GM21825 (cell line): Measurements from ENCODE around the gene MTERF4.

ENCODE experiments used
- ATAC-seq: cut with Tn5 transposase; IDR thresholded peaks from one replicate; pipeline ENCODE4 v1.9.1; 2021; ENCODE audit warnings: mild to moderate bottlenecking, moderate library complexity; ENCODE audit not compliant: unreplicated experiment

MTERF4 gene

DNA sequence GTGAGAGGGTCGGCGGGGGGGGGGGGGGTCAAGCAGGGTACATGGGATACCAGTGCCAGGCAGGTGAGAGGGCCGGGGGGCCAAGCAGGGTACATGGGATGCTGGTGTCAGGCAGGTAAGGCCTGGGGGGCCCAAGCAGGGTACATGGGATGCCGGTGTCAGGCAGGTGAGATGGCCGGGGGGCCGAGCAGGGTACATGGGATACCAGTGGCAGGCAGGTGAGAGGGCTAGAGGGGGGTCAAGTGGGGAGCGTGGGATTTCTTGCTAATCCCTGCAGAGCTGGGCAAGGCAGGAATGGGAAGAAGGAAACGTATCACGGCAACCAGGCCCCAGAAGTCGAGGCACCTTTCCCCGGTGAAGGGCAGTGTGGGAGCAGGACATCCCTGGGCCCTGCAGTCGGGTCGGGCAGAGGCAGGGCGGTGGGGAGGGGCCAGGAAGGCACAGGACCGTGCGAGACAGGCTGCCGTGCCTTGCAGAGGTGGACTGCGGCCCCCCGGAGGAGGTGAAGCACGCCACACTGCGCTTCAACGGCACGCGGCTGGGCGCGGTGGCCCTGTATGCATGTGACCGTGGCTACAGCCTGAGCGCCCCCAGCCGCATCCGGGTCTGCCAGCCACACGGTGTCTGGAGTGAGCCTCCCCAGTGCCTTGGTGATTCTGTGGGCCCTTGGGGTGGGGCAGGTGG, 49.3 kb downstream of the MTERF4 start:
- ATAC-seq: no peak

DNA sequence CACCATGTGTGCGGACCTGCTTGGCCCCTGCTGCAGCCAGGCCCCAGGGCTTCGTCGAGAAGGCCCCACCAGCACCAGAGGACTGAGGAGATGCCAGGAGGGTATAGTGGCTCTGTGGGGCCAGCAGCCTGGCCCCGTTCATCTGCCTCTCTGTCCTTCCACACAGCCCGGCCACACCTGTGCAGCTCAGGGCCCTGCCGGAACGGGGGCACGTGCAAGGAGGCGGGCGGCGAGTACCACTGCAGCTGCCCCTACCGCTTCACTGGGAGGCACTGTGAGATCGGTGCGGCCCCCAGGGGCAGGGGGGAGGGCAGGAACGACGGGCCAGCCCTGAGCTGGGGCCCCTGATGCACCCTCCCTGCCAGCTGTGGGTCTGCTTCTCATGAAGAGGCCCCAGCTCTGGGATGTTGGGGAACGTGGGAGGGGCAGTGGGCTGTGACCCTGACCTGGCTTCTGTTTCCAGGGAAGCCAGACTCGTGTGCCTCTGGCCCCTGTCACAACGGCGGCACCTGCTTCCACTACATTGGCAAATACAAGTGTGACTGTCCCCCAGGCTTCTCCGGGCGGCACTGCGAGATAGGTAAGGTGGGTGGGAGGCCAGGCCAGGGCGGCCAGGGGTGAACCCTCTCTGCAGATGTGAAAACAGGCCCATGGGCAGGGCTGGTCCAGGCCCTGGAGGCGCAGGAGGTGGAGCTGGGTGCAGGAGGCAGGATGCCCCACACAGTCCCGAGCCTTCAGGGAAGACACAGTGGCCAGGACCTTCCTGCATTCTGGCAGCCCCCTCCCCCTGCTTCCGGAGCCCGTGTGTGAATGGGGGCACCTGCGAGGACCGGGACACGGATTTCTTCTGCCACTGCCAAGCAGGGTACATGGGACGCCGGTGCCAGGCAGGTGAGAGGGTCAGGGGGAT, 50.3 kb downstream of the MTERF4 start:
- no peak for ATAC-seq

DNA sequence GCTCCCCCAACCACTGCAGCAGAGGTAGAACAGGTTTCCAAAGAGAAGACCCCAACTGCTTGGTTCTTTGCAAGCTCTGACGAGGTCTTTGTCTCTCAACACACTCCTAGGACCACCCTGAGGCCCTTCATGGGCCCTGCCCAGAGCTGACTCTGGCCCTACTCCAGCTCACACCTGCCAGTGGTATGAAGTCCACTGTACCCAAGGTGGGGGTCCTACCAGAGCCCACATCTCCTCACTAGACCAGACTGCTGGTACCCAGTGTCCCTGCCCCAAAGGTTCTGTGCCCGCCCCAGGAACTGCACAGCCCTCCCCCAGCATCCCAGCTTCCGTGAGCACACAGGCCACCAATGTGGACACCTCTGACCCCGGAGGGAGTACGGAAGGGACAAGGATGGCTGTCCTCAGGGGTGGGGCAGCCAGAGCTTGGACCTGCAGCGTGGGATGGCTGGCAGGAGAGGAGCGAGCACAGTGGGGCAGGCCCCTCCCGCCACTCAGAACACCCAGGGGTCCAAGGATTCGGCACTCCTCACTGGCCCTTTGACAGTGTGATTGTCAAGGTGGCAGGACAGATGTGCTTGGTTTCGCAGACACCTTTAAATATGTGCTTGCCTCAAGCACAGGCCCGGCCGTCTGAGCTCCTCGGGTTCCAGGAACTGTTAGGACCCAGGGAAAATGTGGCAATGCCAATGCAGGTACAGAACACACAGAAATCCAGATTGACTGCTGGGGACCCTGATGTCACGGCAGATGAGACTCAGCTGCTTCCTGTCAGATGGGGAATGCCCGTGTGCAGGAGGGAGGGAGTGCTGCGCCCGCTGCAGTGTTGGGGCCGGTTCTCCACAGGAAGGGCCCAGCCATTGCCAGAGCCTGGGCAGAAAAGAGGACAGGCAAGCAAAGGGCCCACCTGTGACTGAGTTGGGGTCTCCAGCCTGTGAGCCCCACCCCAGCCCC, 51.2 kb downstream of the MTERF4 start:
- no peak for ATAC-seq

DNA sequence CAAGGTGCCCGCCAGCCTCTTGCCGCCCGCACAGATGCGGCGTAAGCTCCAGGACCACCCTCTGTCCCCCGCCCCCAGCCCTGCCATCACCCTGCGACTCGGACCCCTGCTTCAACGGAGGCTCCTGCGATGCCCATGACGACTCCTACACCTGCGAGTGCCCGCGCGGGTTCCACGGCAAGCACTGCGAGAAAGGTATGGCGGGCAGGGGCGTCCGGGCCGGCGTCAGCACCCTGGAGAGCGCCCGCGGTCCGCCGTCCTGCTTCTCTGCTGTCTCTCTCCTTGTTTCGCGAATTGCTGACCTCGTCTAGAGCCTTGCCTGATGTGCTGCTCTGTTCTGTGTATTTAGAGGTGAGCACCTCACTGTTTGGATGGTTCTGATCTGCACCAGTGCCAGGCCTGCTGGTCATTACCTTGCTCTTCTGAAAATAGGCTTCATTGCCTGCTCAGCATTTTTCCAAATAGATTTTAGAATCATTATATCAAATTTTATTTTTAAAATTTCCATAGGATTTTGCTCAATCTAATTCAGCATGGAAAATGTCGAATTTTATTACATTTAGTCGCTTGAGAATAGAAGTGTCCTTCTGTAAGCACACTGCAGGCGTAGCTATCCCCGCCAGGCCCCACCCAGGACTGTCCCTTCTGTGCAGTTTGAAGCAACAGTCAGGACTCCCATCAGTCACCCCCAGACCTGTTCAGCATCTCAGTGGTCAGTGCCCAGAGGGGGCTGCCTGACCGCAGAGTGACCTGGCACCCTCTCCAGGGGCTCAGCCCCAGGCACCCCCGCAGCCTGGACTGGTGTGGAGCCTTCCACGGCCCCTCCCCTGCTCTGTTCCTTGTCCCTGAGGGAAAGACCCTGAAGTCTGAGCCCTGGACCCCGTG, 52.1 kb downstream of the MTERF4 start:
- ATAC-seq: no peak

DNA sequence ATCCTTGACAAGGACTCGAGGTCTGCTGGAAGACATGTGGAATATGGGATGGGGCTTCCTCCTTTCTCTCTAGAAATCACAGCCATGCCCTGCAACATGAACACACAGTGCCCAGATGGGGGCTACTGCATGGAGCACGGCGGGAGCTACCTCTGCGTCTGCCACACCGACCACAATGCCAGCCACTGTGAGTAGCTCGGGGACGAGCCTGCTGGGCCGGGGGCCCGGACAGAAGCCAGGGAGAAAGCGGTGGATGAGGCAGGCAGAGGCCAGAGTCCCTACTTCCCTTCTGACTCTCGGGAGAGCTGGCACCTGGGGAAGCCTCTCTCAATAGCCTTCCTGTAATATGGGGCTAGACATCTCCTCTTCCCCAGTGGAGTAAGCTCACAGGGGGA, 53.1 kb downstream of the MTERF4 start:
- no peak for ATAC-seq

DNA sequence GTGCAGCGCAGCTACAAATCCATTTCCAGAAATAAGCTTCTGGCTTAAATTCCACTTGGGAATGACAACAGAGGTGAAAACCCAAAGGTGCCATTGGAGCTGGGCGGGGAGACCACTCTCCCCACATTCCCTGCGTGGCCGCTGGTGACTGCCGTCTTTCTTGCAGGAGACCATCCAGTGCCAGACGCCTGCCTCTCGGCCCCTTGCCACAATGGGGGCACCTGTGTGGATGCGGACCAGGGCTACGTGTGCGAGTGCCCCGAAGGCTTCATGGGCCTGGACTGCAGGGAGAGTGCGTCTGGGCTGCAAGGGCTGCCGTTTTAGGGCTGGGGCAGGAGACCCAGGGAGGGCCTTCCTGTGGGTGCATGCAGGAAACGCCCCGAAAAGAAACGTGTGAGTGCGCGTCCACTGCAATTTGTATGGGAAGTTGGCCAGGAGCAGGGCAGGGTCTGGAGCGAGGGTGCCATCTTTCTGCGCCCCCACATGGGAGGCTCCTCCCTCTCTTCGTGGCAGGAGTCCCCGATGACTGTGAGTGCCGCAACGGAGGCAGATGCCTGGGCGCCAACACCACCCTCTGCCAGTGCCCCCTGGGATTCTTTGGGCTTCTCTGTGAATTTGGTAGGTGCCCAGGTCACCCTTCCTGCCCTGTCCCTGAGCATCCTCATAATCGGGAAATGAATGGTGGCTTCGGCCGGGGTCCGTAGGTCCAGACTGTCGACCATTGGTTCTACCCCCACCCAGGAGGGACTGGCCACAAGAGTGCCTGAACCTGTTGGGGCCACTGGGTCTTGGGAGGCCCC, 53.7 kb downstream of the MTERF4 start:
- no peak for ATAC-seq

DNA sequence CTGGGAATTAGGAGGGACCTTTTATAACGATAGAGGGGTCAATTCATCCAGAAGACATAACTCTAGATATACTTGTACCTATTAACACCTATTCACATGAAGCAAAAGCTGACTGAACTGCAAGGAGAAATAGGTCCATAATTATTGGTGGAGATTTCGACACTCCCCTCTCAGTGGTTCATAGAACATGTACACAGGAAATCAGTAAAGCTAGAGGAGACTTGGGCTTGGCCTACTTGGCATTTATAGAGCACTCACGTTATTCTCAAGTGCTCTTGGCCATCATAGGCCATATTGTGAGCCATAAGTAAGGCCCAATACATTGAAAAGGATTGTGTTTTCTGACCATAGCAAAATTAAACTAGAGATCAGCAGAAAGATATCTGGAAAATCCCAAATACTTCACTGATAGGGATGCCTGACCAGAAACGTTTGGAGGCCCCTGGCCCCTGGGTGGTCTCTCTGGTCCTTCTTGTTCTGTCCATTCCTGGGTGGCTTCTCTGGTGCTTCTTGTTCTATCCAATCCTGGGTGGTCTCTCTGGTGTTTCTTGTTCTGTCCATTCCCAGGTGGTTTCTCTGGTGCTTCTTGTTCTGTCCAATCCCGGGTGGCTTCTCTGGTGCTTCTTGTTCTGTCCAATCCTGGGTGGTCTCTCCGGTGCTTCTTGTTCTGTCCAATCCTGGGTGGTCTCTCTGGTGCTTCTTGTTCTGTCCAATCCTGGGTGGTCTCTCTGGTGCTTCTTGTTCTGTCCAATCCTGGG, 54.7 kb downstream of the MTERF4 start:
- ATAC-seq: no peak
